Measurements from ENCODE around the gene MSL3. TPM values are rescaled to one million over a fixed set of nuclear protein-coding genes. Genes with fewer than 3 reads are reported as not detected.

MSL3 gene
- total RNA-seq, 1 experiment from 2014 or later: 13.4 TPM

DNA sequence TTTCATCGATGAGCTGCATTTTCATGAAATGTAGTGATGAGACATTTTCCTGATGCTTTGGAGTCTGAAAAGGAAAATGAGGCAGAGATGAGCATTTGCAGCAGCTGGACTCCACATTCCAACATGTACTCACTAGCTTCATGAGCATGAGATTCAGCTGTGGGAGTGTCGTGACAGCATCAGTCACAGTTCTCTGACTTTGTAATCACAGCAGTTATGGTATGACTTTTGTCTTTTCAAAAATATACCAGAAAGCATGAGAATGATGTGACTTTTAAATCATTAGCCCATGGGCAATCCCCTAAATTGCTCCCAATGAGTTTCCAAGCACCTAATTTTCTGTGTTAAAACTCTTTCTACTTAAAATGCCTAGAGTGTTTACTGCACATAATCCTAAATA is 18.3 kb upstream of the MSL3 start:
- Mint-ChIP-seq H3K27ac (no peak overlapping the region), H3K4me3 (no peak overlapping the region), H3K27me3 (ENCODE audit: low read depth) (peaks cover 5% of the 10 kb centered on the region), H3K4me1 (no peaks in the 10 kb centered on the region), H3K36me3 (no peaks in the 10 kb centered on the region), H3K9me3 (no peaks in the 10 kb centered on the region)
- no peak for DNase-seq (ENCODE audit: low spot score)
- ChIA-PET POLR2A (no interaction called here), CTCF (no interaction called here)
- TF ChIP-seq CDX4 (CRISPR knock-in tag; IDR thresholded peaks at IDR 0.05; ENCODE audit: borderline replicate concordance) (no peak), ZNF317 (CRISPR knock-in tag; IDR thresholded peaks at IDR 0.05; ENCODE audit: borderline replicate concordance, low read depth) (no peak), ZNF219 (CRISPR knock-in tag; IDR thresholded peaks at IDR 0.05; ENCODE audit: borderline replicate concordance) (no peak), TEAD1 (CRISPR knock-in tag; IDR thresholded peaks at IDR 0.05) (no peak), JAZF1 (CRISPR knock-in tag; IDR thresholded peaks at IDR 0.05) (no peak), ZNF423 (CRISPR knock-in tag; IDR thresholded peaks at IDR 0.05) (no peak), NR2C2 (CRISPR knock-in tag; IDR thresholded peaks at IDR 0.05) (no peak), E2F4 (CRISPR knock-in tag; IDR thresholded peaks at IDR 0.05; ENCODE audit: borderline replicate concordance, low read depth) (no peak)
- TF ChIP-seq, protein P1, sequence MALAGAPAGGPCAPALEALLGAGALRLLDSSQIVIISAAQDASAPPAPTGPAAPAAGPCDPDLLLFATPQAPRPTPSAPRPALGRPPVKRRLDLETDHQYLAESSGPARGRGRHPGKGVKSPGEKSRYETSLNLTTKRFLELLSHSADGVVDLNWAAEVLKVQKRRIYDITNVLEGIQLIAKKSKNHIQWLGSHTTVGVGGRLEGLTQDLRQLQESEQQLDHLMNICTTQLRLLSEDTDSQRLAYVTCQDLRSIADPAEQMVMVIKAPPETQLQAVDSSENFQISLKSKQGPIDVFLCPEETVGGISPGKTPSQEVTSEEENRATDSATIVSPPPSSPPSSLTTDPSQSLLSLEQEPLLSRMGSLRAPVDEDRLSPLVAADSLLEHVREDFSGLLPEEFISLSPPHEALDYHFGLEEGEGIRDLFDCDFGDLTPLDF (CRISPR knock-in tag; IDR thresholded peaks at IDR 0.05): no peak
- TF ChIP-seq, protein P2, sequence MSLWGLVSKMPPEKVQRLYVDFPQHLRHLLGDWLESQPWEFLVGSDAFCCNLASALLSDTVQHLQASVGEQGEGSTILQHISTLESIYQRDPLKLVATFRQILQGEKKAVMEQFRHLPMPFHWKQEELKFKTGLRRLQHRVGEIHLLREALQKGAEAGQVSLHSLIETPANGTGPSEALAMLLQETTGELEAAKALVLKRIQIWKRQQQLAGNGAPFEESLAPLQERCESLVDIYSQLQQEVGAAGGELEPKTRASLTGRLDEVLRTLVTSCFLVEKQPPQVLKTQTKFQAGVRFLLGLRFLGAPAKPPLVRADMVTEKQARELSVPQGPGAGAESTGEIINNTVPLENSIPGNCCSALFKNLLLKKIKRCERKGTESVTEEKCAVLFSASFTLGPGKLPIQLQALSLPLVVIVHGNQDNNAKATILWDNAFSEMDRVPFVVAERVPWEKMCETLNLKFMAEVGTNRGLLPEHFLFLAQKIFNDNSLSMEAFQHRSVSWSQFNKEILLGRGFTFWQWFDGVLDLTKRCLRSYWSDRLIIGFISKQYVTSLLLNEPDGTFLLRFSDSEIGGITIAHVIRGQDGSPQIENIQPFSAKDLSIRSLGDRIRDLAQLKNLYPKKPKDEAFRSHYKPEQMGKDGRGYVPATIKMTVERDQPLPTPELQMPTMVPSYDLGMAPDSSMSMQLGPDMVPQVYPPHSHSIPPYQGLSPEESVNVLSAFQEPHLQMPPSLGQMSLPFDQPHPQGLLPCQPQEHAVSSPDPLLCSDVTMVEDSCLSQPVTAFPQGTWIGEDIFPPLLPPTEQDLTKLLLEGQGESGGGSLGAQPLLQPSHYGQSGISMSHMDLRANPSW (CRISPR knock-in tag; conservative IDR thresholded peaks at IDR 0.05; ENCODE audit: low read depth): no peak
- TF ChIP-seq, protein P3, sequence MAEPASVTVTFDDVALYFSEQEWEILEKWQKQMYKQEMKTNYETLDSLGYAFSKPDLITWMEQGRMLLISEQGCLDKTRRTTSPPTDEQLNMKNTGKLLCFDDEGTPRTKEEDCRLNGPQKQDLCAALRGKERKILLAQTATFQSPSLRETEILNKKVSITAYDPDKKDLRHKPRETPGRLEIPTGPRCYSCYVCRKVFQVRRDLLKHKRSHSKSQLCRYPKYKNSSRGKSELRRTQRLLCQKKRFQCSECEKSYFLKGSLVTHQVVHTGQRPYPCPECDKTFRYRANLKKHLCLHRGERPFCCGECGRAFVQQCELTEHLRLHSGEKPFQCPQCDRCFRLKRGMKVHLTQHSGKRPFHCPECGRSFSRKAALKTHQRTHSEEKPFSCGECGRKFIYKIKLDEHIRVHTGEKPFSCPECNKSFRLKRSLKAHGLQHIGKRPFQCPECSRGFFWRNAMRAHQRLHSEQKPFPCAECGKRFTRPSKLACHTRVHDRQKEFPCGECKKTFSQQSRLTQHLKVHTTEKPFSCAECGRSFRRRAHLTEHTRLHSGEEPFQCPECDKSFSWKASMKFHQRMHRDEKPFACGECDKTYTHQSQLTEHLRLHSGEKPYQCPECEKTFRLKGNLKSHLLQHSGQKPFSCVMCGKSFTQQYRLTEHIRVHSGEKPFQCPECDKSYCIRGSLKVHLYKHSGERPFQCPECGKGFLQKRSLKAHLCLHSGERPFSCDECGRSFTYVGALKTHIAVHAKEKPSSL (CRISPR knock-in tag; conservative IDR thresholded peaks at IDR 0.05): no peak
- TF ChIP-seq, protein P4, sequence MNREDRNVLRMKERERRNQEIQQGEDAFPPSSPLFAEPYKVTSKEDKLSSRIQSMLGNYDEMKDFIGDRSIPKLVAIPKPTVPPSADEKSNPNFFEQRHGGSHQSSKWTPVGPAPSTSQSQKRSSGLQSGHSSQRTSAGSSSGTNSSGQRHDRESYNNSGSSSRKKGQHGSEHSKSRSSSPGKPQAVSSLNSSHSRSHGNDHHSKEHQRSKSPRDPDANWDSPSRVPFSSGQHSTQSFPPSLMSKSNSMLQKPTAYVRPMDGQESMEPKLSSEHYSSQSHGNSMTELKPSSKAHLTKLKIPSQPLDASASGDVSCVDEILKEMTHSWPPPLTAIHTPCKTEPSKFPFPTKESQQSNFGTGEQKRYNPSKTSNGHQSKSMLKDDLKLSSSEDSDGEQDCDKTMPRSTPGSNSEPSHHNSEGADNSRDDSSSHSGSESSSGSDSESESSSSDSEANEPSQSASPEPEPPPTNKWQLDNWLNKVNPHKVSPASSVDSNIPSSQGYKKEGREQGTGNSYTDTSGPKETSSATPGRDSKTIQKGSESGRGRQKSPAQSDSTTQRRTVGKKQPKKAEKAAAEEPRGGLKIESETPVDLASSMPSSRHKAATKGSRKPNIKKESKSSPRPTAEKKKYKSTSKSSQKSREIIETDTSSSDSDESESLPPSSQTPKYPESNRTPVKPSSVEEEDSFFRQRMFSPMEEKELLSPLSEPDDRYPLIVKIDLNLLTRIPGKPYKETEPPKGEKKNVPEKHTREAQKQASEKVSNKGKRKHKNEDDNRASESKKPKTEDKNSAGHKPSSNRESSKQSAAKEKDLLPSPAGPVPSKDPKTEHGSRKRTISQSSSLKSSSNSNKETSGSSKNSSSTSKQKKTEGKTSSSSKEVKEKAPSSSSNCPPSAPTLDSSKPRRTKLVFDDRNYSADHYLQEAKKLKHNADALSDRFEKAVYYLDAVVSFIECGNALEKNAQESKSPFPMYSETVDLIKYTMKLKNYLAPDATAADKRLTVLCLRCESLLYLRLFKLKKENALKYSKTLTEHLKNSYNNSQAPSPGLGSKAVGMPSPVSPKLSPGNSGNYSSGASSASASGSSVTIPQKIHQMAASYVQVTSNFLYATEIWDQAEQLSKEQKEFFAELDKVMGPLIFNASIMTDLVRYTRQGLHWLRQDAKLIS (CRISPR knock-in tag; IDR thresholded peaks at IDR 0.05; ENCODE audit: borderline replicate concordance): no peak
- ATAC-seq: no peak

GRCh38 chrX:11740794-11741193 is 17.2 kb upstream of the MSL3 start:
- Mint-ChIP-seq H3K4me1 (no peaks in the 10 kb centered on the region), H3K27me3 (ENCODE audit: low read depth) (no peaks in the 10 kb centered on the region; the same call in 1 of the 2 replicates), H3K9me3 (no peaks in the 10 kb centered on the region), H3K27ac (no peak overlapping the region), H3K36me3 (no peaks in the 10 kb centered on the region), H3K4me3 (no peak overlapping the region)
- ChIA-PET POLR2A (no interaction called here), CTCF (no interaction called here)
- DNase-seq (ENCODE audit: low spot score) (no peak), ATAC-seq (no peak)
- TF ChIP-seq CREB1 (CRISPR knock-in tag; IDR thresholded peaks at IDR 0.05) (no peak), ESRRA (CRISPR knock-in tag; IDR thresholded peaks at IDR 0.05; ENCODE audit: borderline replicate concordance) (no peak), HMGA2 (CRISPR knock-in tag; IDR thresholded peaks at IDR 0.05) (no peak)
- TF ChIP-seq, protein P4 (CRISPR knock-in tag; IDR thresholded peaks at IDR 0.05; ENCODE audit: borderline replicate concordance): no peak
- TF ChIP-seq, protein P5, sequence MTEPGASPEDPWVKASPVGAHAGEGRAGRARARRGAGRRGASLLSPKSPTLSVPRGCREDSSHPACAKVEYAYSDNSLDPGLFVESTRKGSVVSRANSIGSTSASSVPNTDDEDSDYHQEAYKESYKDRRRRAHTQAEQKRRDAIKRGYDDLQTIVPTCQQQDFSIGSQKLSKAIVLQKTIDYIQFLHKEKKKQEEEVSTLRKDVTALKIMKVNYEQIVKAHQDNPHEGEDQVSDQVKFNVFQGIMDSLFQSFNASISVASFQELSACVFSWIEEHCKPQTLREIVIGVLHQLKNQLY (CRISPR knock-in tag; IDR thresholded peaks at IDR 0.05): no peak
